Small intestine (tissue), 7 donors: ENCODE data around the gene LAMA2. TPM values are rescaled to one million over a fixed set of nuclear protein-coding genes. Genes with fewer than 3 reads are reported as not detected.

Experiments used
- DNase-seq, 2 donors: peaks; one replicate each; pipeline versions ENCODE4 v3.0.0 to v3.0.0-alpha.2; 2013
- FAIRE-seq: peaks from 2 replicates; lab custom pipeline; 2012; peaks lifted over from hg19 to GRCh38; lab: Jason Lieb, UNC
- H3K27ac ChIP-seq, 3 donors: one replicate each; pipeline ENCODE4 v1.5.1; 2013; ENCODE audit warnings: low read length in 2 of 3, mild to moderate bottlenecking in 2 of 3, control low read depth in 1 of 3, inconsistent platforms in 1 of 3, low read depth in 1 of 3, moderate library complexity in 1 of 3
- H3K27me3 ChIP-seq, 3 donors: one replicate each; pipeline ENCODE4 v1.6.1; 2013; ENCODE audit warnings: low read length in 3 of 3, inconsistent platforms in 1 of 3; ENCODE audit not compliant: control insufficient read depth in 3 of 3, insufficient read depth in 3 of 3
- H3K36me3 ChIP-seq, 3 donors: one replicate each; pipeline ENCODE4 v1.6.1; 2013; ENCODE audit warnings: low read length in 3 of 3, inconsistent platforms in 1 of 3, low read depth in 1 of 3, mild to moderate bottlenecking in 1 of 3, moderate library complexity in 1 of 3; ENCODE audit not compliant: control insufficient read depth in 3 of 3, insufficient read depth in 2 of 3
- H3K4me1 ChIP-seq, 3 donors: one replicate each; pipeline ENCODE4 v1.6.1; 2013; ENCODE audit warnings: low read length in 2 of 3, inconsistent platforms in 1 of 3, low read depth in 1 of 3, mild to moderate bottlenecking in 1 of 3, moderate library complexity in 1 of 3; ENCODE audit not compliant: control insufficient read depth in 3 of 3, insufficient read depth in 2 of 3
- H3K4me3 ChIP-seq, 3 donors: one replicate each; pipeline ENCODE4 v1.5.1; 2013; ENCODE audit warnings: low read length in 3 of 3, control low read depth in 1 of 3, inconsistent platforms in 1 of 3, low read depth in 1 of 3, mild to moderate bottlenecking in 1 of 3, moderate library complexity in 1 of 3
- H3K9me3 ChIP-seq, 2 donors: one replicate each; pipeline ENCODE4 v1.6.1; 2013; ENCODE audit warnings: low read depth in 1 of 2, low read length in 1 of 2; ENCODE audit not compliant: control insufficient read depth in 2 of 2, insufficient read depth in 1 of 2
- WGBS, 3 donors: extraction: QIAGEN DNeasy Blood & Tissue Kit; methylation state at CpG; one replicate each; pipeline ENCODE4 v1.1.7; 2013; 5-methylcytosine and 5-hydroxymethylcytosine counted together
- polyA plus RNA-seq, 4 donors: library from polyadenylated mRNA; stranded (reverse) in 3 of 4; unstranded in 1 of 4; fragments of 200-250 nt in 3 of 4; fragments of 120-200 nt in 1 of 4; gene quantifications; one replicate each; pipeline versions ENCODE4 v1.2.1 to v1.2.3, GENCODE V29; 2013
- donor health status: healthy with polysubstance abuse.
- donor health status: control.
- donor health status: control.
- donor health status: Bipolar disorder and iron deficiency.
- donor health status: healthy.

The LAMA2 gene
- polyA plus RNA-seq, 4 donors = 0.67 to 12.7 (median 1.1) TPM

- Histone ChIP-seq H3K27ac (no peak overlapping the region), H3K36me3 (no peaks in the 10 kb centered on the region), H3K9me3 (no peaks in the 10 kb centered on the region), H3K4me3 (no peak overlapping the region), H3K27me3 (no peaks in the 10 kb centered on the region), H3K4me1 (no peaks in the 10 kb centered on the region)
- FAIRE-seq (no peak), DNase-seq (peak in 1 of 2 donors; percentile 8)
- 41 to 45% (median 42%) methylated on average over 5 of the region's 5 CpGs for whole genome bisulfite sequencing, 3 donors
These were observed 250.8 kb downstream of the LAMA2 start for GRCh38 chr6:129133770-129134192.

GRCh38 chr6:129134535-129134934 is 251.6 kb downstream of the LAMA2 start:
- H3K36me3 ChIP-seq = no peaks in the 10 kb centered on the region
- DNase-seq = no peak
- H3K27me3 ChIP-seq = no peaks in the 10 kb centered on the region
- H3K9me3 ChIP-seq = no peaks in the 10 kb centered on the region
- H3K4me3 ChIP-seq = no peak overlapping the region
- FAIRE-seq = no peak
- peak overlapping the region in 1 of 3 donors; percentile 28 for H3K27ac ChIP-seq
- no peaks in the 10 kb centered on the region for H3K4me1 ChIP-seq

GRCh38 chr6:129135451-129135850 is 252.5 kb downstream of the LAMA2 start:
- DNase-seq (no peak), FAIRE-seq (no peak)
- Histone ChIP-seq H3K4me1 (no peaks in the 10 kb centered on the region), H3K9me3 (no peaks in the 10 kb centered on the region), H3K36me3 (no peaks in the 10 kb centered on the region), H3K27me3 (no peaks in the 10 kb centered on the region), H3K27ac (no peak overlapping the region), H3K4me3 (no peak overlapping the region)
- 52 to 62% (median 61%) methylated on average over 1 of the region's 1 CpG for WGBS, 3 donors

DNA sequence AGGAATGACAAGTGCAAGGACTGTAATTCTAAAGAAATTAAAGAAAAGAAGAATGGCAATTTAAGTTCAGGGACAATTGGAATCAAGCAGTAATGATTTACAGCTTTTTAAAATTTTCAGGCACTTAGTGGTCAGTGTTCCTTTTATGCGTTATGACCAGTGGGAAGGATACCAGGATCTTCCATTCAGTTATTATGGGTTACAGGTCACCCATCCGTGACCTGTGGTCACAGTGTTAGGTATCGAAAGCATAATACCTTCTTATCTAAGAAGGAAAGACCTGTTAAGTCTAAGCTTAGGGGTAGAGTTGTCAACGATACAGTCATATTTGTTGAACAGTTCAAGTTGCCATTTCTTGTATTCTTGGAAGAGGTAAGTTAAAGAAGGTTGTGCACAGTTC is 253.8 kb downstream of the LAMA2 start:
- Histone ChIP-seq H3K36me3 (no peaks in the 10 kb centered on the region), H3K9me3 (no peaks in the 10 kb centered on the region), H3K4me3 (no peak overlapping the region), H3K4me1 (no peaks in the 10 kb centered on the region), H3K27me3 (no peaks in the 10 kb centered on the region), H3K27ac (no peak overlapping the region)
- FAIRE-seq (no peak), DNase-seq (no peak)
- WGBS, 3 donors = 84 to 90% (median 89%) methylated on average over 4 of the region's 4 CpGs

- H3K4me1 ChIP-seq = no peaks in the 10 kb centered on the region
- H3K27ac ChIP-seq = no peak overlapping the region
- H3K36me3 ChIP-seq = no peaks in the 10 kb centered on the region
- WGBS, 3 donors = 69 to 77% (median 77%) methylated on average over 4 of the region's 4 CpGs
- no peak overlapping the region for H3K4me3 ChIP-seq
- H3K27me3 ChIP-seq = no peaks in the 10 kb centered on the region
- no peaks in the 10 kb centered on the region for H3K9me3 ChIP-seq
- DNase-seq (no peak), FAIRE-seq (no peak)
These were observed 255.9 kb downstream of the LAMA2 start for GRCh38 chr6:129138739-129139405.

DNA sequence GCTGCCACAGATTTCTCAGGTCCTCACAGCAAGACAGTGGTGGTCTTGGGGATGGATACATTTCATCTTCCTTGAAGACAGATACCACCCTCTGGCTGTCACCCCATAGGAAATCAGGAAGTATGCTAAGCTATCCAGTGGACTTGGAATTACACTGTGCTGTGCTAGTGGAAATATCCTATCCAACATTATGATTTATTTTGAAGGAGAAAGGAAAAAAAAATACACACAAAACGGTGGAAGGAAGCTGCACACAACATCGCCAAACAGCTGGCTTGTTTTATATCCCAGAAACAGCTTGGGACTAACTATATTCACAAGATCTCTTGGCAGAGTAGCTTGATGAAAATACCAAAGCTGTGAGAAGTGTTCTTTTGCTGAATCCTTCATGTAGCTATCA is 257.6 kb downstream of the LAMA2 start:
- Histone ChIP-seq H3K36me3 (no peaks in the 10 kb centered on the region), H3K4me1 (no peaks in the 10 kb centered on the region), H3K27ac (peak overlapping the region in 1 of 3 donors; percentile 62), H3K9me3 (no peaks in the 10 kb centered on the region), H3K27me3 (no peaks in the 10 kb centered on the region), H3K4me3 (no peak overlapping the region)
- no peak for DNase-seq
- 40 to 68% (median 65%) methylated on average over 2 of the region's 2 CpGs for WGBS, 3 donors
- FAIRE-seq = no peak

- DNase-seq = no peak
- WGBS, 3 donors = 25 to 30% (median 29%) methylated on average over 1 of the region's 1 CpG
- H3K36me3 ChIP-seq = no peaks in the 10 kb centered on the region
- no peaks in the 10 kb centered on the region for H3K4me1 ChIP-seq
- H3K27me3 ChIP-seq = no peaks in the 10 kb centered on the region
- no peaks in the 10 kb centered on the region for H3K9me3 ChIP-seq
- H3K27ac ChIP-seq = no peak overlapping the region
- FAIRE-seq = no peak
- H3K4me3 ChIP-seq = no peak overlapping the region
These were observed 258.6 kb downstream of the LAMA2 start for GRCh38 chr6:129141499-129141898.

DNA sequence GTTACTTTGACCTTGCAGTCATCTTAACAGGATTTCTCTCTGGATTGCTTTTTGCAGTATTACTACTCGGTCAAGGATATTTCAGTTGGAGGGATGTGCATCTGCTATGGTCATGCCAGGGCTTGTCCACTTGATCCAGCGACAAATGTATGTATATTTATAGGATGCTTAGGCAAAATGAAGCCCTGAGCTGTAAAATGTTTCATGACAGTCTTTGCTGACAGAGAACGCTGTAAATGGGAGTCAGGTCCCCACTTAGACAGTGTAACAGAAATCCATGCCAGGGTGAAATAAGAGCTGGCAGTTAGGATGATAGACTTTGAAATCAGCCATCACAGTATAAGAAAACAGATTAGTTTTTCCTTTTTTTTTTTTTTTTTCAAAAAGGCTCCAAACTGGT is 264.0 kb downstream of the LAMA2 start:
- H3K4me1 ChIP-seq = no peaks in the 10 kb centered on the region
- no peak for FAIRE-seq
- H3K27me3 ChIP-seq = no peaks in the 10 kb centered on the region
- no peak for DNase-seq
- no peaks in the 10 kb centered on the region for H3K9me3 ChIP-seq
- no peak overlapping the region for H3K27ac ChIP-seq
- no peaks in the 10 kb centered on the region for H3K36me3 ChIP-seq
- 80 to 89% (median 85%) methylated on average over 3 of the region's 3 CpGs for WGBS, 3 donors
- no peak overlapping the region for H3K4me3 ChIP-seq

- no peaks in the 10 kb centered on the region for H3K36me3 ChIP-seq
- H3K9me3 ChIP-seq = no peaks in the 10 kb centered on the region
- no peak overlapping the region for H3K4me3 ChIP-seq
- no peaks in the 10 kb centered on the region for H3K27me3 ChIP-seq
- H3K27ac ChIP-seq = no peak overlapping the region
- DNase-seq (no peak), FAIRE-seq (no peak)
- no peaks in the 10 kb centered on the region for H3K4me1 ChIP-seq
- 76 to 85% (median 80%) methylated on average over 4 of the region's 4 CpGs for WGBS, 3 donors
These were observed 267.6 kb downstream of the LAMA2 start for GRCh38 chr6:129150507-129150906.
